ENCODE data around the gene CCNY.

Gene CCNY

GRCh38 chr10:35466661-35467060 is 130.4 kb downstream of the CCNY start:
- no peak overlapping the region for H3K4me3 ChIP-seq (ENCODE audit: severe bottlenecking)
- ATAC-seq (ENCODE audit: low read depth) (no peak), DNase-seq (ENCODE audit: low spot score) (no peak)
- H3K9me3 ChIP-seq (ENCODE audit: severe bottlenecking) = no peaks in the 10 kb centered on the region
- no peak for TF ChIP-seq CTCF (IDR thresholded peaks at IDR 0.05; ENCODE audit: poor library complexity, severe bottlenecking)
- H3K4me1 ChIP-seq (ENCODE audit: insufficient read depth, poor library complexity, severe bottlenecking) = no peaks in the 10 kb centered on the region
- no peaks in the 10 kb centered on the region for H3K36me3 ChIP-seq (ENCODE audit: low read depth)
- H3K27ac ChIP-seq (ENCODE audit: poor library complexity, severe bottlenecking) = no peak overlapping the region
- no peaks in the 10 kb centered on the region for H3K27me3 ChIP-seq (ENCODE audit: insufficient read depth, poor library complexity, severe bottlenecking)

- Histone ChIP-seq H3K36me3 (ENCODE audit: low read depth) (no peaks in the 10 kb centered on the region), H3K4me3 (ENCODE audit: severe bottlenecking) (no peak overlapping the region), H3K27ac (ENCODE audit: poor library complexity, severe bottlenecking) (no peak overlapping the region), H3K4me1 (ENCODE audit: insufficient read depth, poor library complexity, severe bottlenecking) (no peaks in the 10 kb centered on the region), H3K27me3 (ENCODE audit: insufficient read depth, poor library complexity, severe bottlenecking) (no peaks in the 10 kb centered on the region), H3K9me3 (ENCODE audit: severe bottlenecking) (no peaks in the 10 kb centered on the region)
- no peak for TF ChIP-seq CTCF (IDR thresholded peaks at IDR 0.05; ENCODE audit: poor library complexity, severe bottlenecking)
- DNase-seq (ENCODE audit: low spot score) (no peak), ATAC-seq (ENCODE audit: low read depth) (no peak)
These were observed 130.9 kb downstream of the CCNY start for GRCh38 chr10:35467186-35467585.

DNA sequence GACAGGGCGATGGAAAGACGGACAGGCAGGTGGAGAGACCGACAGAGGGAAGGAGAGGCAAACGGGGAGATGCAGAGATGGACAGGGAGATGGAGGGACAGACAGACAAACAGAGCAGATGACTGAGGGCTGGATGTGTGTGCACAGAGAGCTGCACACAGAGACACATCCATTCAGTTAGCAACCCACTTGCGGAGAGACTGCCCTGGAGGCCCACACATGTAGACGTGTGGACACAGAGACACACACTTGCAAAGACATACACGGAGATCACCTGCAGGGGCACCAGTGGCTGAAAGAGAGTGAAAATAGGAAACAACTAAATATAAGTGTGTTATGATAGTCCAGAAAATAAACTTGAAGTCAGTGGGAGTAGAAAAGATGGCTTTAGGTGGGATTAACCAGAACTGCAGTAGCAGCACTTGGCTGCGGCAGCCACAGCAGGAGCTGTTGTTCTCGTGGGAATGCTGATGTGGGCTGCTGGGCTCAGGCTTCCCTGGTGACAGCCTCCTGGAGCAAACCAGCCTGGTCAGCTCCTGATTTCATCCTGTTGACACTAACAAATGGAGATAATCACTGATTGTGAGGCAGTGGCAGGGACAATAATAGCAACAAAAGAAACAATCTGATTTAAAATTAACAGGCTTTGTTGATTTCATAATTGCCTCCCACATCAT is 134.1 kb downstream of the CCNY start:
- H3K27ac ChIP-seq (ENCODE audit: poor library complexity, severe bottlenecking) = no peak overlapping the region
- TF ChIP-seq CTCF (IDR thresholded peaks at IDR 0.05; ENCODE audit: poor library complexity, severe bottlenecking) = no peak
- no peak for DNase-seq (ENCODE audit: low spot score)
- H3K4me3 ChIP-seq (ENCODE audit: severe bottlenecking) = no peak overlapping the region
- no peaks in the 10 kb centered on the region for H3K4me1 ChIP-seq (ENCODE audit: insufficient read depth, poor library complexity, severe bottlenecking)
- H3K27me3 ChIP-seq (ENCODE audit: insufficient read depth, poor library complexity, severe bottlenecking) = no peaks in the 10 kb centered on the region
- peak; percentile 14; the same call in 1 of the 3 replicates for ATAC-seq (ENCODE audit: low read depth)
- no peaks in the 10 kb centered on the region for H3K9me3 ChIP-seq (ENCODE audit: severe bottlenecking)
- H3K36me3 ChIP-seq (ENCODE audit: low read depth) = no peaks in the 10 kb centered on the region

DNA sequence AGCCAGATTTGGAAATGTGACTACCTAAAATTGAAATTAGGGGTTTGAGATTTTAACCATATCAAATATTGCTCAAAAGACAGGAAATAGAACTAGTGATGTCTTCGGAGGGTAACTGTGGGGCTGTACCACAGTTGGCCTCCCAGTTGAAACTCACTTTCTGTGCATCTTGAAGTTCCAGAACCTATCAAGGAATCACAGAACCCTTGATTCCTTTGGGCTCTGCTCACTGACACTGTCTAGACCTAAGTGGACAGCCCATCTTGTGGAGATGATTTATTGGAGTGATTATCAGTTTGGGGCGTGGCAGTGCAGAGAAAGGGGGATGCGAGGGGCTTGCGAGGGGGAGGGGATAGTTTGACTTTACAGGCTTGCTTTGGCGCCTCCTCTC is 134.6 kb downstream of the CCNY start:
- H3K27ac ChIP-seq (ENCODE audit: poor library complexity, severe bottlenecking) = no peak overlapping the region
- no peak for ATAC-seq (ENCODE audit: low read depth)

More for the DNA sequence above, 134.6 kb downstream of the CCNY start:
- Histone ChIP-seq H3K36me3 (ENCODE audit: low read depth) (no peaks in the 10 kb centered on the region), H3K27me3 (ENCODE audit: insufficient read depth, poor library complexity, severe bottlenecking) (no peaks in the 10 kb centered on the region), H3K4me1 (ENCODE audit: insufficient read depth, poor library complexity, severe bottlenecking) (no peaks in the 10 kb centered on the region), H3K4me3 (ENCODE audit: severe bottlenecking) (no peak overlapping the region), H3K9me3 (ENCODE audit: severe bottlenecking) (no peaks in the 10 kb centered on the region)
- DNase-seq (ENCODE audit: low spot score) = no peak
- TF ChIP-seq CTCF (IDR thresholded peaks at IDR 0.05; ENCODE audit: poor library complexity, severe bottlenecking) = no peak

Data from RWPE2 (cell line).